Stimulated activated naive CD8-positive, alpha-beta T cell treated with anti-CD3 and anti-CD28 coated beads, Interleukin-15, amount 100 ng/mL, for 72 hours (primary cell): ENCODE data around the gene DGKB.

Source experiments
- ATAC-seq: fragments of 150-1000 bp; cut with Tn5 transposase; 2 replicates; pipeline ENCODE4 v1.10.0; 2021; ENCODE audit warnings: mild to moderate bottlenecking, moderate library complexity
- DNase-seq, 2 donors: peaks; one replicate each; pipeline ENCODE4 v3.0.0; 2021 to 2022
- H3K27ac Mint-ChIP-seq, 2 donors: one replicate each; pipeline ENCODE4 v1.8.0; 2022; ENCODE audit warnings: mild to moderate bottlenecking in 2 of 2, mixed read lengths in 2 of 2, moderate library complexity in 2 of 2
- H3K27me3 Mint-ChIP-seq: one replicate; pipeline ENCODE4 v1.8.0; 2022; ENCODE audit warnings: mixed read lengths
- H3K4me1 Mint-ChIP-seq: one replicate; pipeline ENCODE4 v1.8.0; 2022; ENCODE audit warnings: mild to moderate bottlenecking, mixed read lengths
- H3K4me3 Mint-ChIP-seq, 2 donors: one replicate each; pipeline ENCODE4 v1.8.0; 2022; ENCODE audit warnings: mild to moderate bottlenecking in 2 of 2, mixed read lengths in 2 of 2, moderate library complexity in 1 of 2
- H3K9me3 Mint-ChIP-seq, 2 donors: one replicate each; pipeline ENCODE4 v1.8.0; 2022; ENCODE audit warnings: mixed read lengths in 2 of 2

The DGKB gene

GRCh38 chr7:14585232-14585631 lies 317.3 kb downstream of the DGKB start:
- Mint-ChIP-seq H3K4me3 (no peak overlapping the region), H3K27me3 (no peaks in the 10 kb centered on the region), H3K4me1 (no peaks in the 10 kb centered on the region), H3K9me3 (peaks cover 6 to 10% of the 10 kb centered on the region in 2 donors), H3K27ac (no peak overlapping the region)
- no peak for ATAC-seq
- no peak for DNase-seq

- no peaks in the 10 kb centered on the region for H3K4me1 Mint-ChIP-seq
- H3K9me3 Mint-ChIP-seq, result peaks cover 4 to 15% of the 10 kb centered on the region in 2 donors
- no peaks in the 10 kb centered on the region for H3K27me3 Mint-ChIP-seq
Measured at GRCh38 chr7:14583518-14583917, 319.0 kb downstream of the DGKB start.

GRCh38 chr7:14582010-14582409 lies 320.5 kb downstream of the DGKB start:
- H3K27ac Mint-ChIP-seq, result no peak overlapping the region
- peaks cover 0 to 17% of the 10 kb centered on the region in 2 donors for H3K9me3 Mint-ChIP-seq
- H3K4me3 Mint-ChIP-seq, result no peak overlapping the region
- H3K4me1 Mint-ChIP-seq, result no peaks in the 10 kb centered on the region
- ATAC-seq, result no peak
- H3K27me3 Mint-ChIP-seq, result no peaks in the 10 kb centered on the region
- DNase-seq, result no peak

More at GRCh38 chr7:14583518-14583917, 319.0 kb downstream of the DGKB start:
- Mint-ChIP-seq H3K27ac (no peak overlapping the region), H3K4me3 (no peak overlapping the region)
- ATAC-seq (no peak), DNase-seq (no peak)

- Mint-ChIP-seq H3K27me3 (no peaks in the 10 kb centered on the region), H3K9me3 (peaks cover 0 to 7% of the 10 kb centered on the region in 2 donors), H3K27ac (no peak overlapping the region), H3K4me1 (no peaks in the 10 kb centered on the region), H3K4me3 (no peak overlapping the region)
- DNase-seq, result no peak
- ATAC-seq, result no peak
Measured at GRCh38 chr7:14579971-14580370, 322.6 kb downstream of the DGKB start.

GRCh38 chr7:14576578-14576977 lies 326.0 kb downstream of the DGKB start:
- ATAC-seq, result no peak

GRCh38 chr7:14570750-14571607 lies 331.6 kb downstream of the DGKB start:
- H3K27ac Mint-ChIP-seq, result no peak overlapping the region
- no peaks in the 10 kb centered on the region for H3K4me1 Mint-ChIP-seq
- no peak for ATAC-seq
- no peaks in the 10 kb centered on the region for H3K27me3 Mint-ChIP-seq
- no peak overlapping the region for H3K4me3 Mint-ChIP-seq
- H3K9me3 Mint-ChIP-seq, result peaks cover 4 to 6% of the 10 kb centered on the region in 2 donors
- no peak for DNase-seq

More at GRCh38 chr7:14576578-14576977, 326.0 kb downstream of the DGKB start:
- Mint-ChIP-seq H3K27ac (no peak overlapping the region), H3K9me3 (peaks cover 0 to 7% of the 10 kb centered on the region in 2 donors), H3K27me3 (no peaks in the 10 kb centered on the region), H3K4me1 (no peaks in the 10 kb centered on the region), H3K4me3 (no peak overlapping the region)
- no peak for DNase-seq

- no peak for ATAC-seq
- peaks cover 4 to 11% of the 10 kb centered on the region in 2 donors for H3K9me3 Mint-ChIP-seq
- no peak overlapping the region for H3K4me3 Mint-ChIP-seq
- no peaks in the 10 kb centered on the region for H3K4me1 Mint-ChIP-seq
- no peaks in the 10 kb centered on the region for H3K27me3 Mint-ChIP-seq
- DNase-seq, result no peak
- H3K27ac Mint-ChIP-seq, result no peak overlapping the region
Measured at GRCh38 chr7:14552060-14552459, 350.5 kb downstream of the DGKB start.

- H3K27me3 Mint-ChIP-seq, result no peaks in the 10 kb centered on the region
- H3K9me3 Mint-ChIP-seq, result peaks cover 4 to 11% of the 10 kb centered on the region in 2 donors
- no peaks in the 10 kb centered on the region for H3K4me1 Mint-ChIP-seq
- ATAC-seq, result no peak
- no peak overlapping the region for H3K4me3 Mint-ChIP-seq
- no peak for DNase-seq
- no peak overlapping the region for H3K27ac Mint-ChIP-seq
Measured at GRCh38 chr7:14551310-14551709, 351.2 kb downstream of the DGKB start.

- no peak for ATAC-seq
- Mint-ChIP-seq H3K4me3 (no peak overlapping the region), H3K4me1 (no peaks in the 10 kb centered on the region), H3K27me3 (no peaks in the 10 kb centered on the region), H3K27ac (no peak overlapping the region), H3K9me3 (peaks cover 9 to 10% of the 10 kb centered on the region in 2 donors)
- no peak for DNase-seq
Measured at GRCh38 chr7:14542624-14543023, 359.9 kb downstream of the DGKB start.

GRCh38 chr7:14521183-14521582 lies 381.4 kb downstream of the DGKB start:
- no peak for DNase-seq
- ATAC-seq, result no peak
- H3K9me3 Mint-ChIP-seq, result peaks cover 12 to 20% of the 10 kb centered on the region in 2 donors

GRCh38 chr7:14510268-14510667 lies 392.3 kb downstream of the DGKB start:
- ATAC-seq, result no peak

More at GRCh38 chr7:14521183-14521582, 381.4 kb downstream of the DGKB start:
- no peaks in the 10 kb centered on the region for H3K4me1 Mint-ChIP-seq
- H3K27me3 Mint-ChIP-seq, result no peaks in the 10 kb centered on the region
- H3K27ac Mint-ChIP-seq, result no peak overlapping the region
- no peak overlapping the region for H3K4me3 Mint-ChIP-seq

GRCh38 chr7:14507617-14508016 lies 394.9 kb downstream of the DGKB start:
- Mint-ChIP-seq H3K27ac (no peak overlapping the region), H3K27me3 (no peaks in the 10 kb centered on the region), H3K9me3 (peaks cover 0 to 4% of the 10 kb centered on the region in 2 donors), H3K4me3 (no peak overlapping the region), H3K4me1 (no peaks in the 10 kb centered on the region)
- ATAC-seq, result no peak
- DNase-seq, result no peak

More at GRCh38 chr7:14510268-14510667, 392.3 kb downstream of the DGKB start:
- H3K27me3 Mint-ChIP-seq, result no peaks in the 10 kb centered on the region
- DNase-seq, result no peak
- H3K4me1 Mint-ChIP-seq, result no peaks in the 10 kb centered on the region
- no peak overlapping the region for H3K4me3 Mint-ChIP-seq
- no peak overlapping the region for H3K27ac Mint-ChIP-seq
- peaks cover 0 to 4% of the 10 kb centered on the region in 2 donors for H3K9me3 Mint-ChIP-seq

GRCh38 chr7:14505906-14506305 lies 396.6 kb downstream of the DGKB start:
- peaks cover 4 to 11% of the 10 kb centered on the region in 2 donors for H3K9me3 Mint-ChIP-seq
- no peak overlapping the region for H3K4me3 Mint-ChIP-seq
- ATAC-seq, result no peak
- no peaks in the 10 kb centered on the region for H3K27me3 Mint-ChIP-seq
- no peaks in the 10 kb centered on the region for H3K4me1 Mint-ChIP-seq
- no peak for DNase-seq
- no peak overlapping the region for H3K27ac Mint-ChIP-seq

- H3K4me3 Mint-ChIP-seq, result no peak overlapping the region
- H3K27ac Mint-ChIP-seq, result no peak overlapping the region
- H3K4me1 Mint-ChIP-seq, result no peaks in the 10 kb centered on the region
- DNase-seq (no peak), ATAC-seq (no peak)
- no peaks in the 10 kb centered on the region for H3K27me3 Mint-ChIP-seq
- peaks cover 0 to 11% of the 10 kb centered on the region in 2 donors for H3K9me3 Mint-ChIP-seq
Measured at GRCh38 chr7:14504134-14504533, 398.4 kb downstream of the DGKB start.

- no peaks in the 10 kb centered on the region for H3K27me3 Mint-ChIP-seq
- H3K4me3 Mint-ChIP-seq, result no peak overlapping the region
- ATAC-seq (no peak), DNase-seq (no peak)
- no peak overlapping the region for H3K27ac Mint-ChIP-seq
- H3K4me1 Mint-ChIP-seq, result no peaks in the 10 kb centered on the region
- peaks cover 0 to 11% of the 10 kb centered on the region in 2 donors for H3K9me3 Mint-ChIP-seq
Measured at GRCh38 chr7:14503623-14504022, 398.9 kb downstream of the DGKB start.

GRCh38 chr7:14501436-14501835 lies 401.1 kb downstream of the DGKB start:
- DNase-seq, result no peak
- no peak for ATAC-seq
- Mint-ChIP-seq H3K9me3 (peaks cover 0 to 11% of the 10 kb centered on the region in 2 donors), H3K27me3 (no peaks in the 10 kb centered on the region), H3K4me3 (no peak overlapping the region), H3K27ac (no peak overlapping the region), H3K4me1 (no peaks in the 10 kb centered on the region)
